Stimulated activated naive CD8-positive, alpha-beta T cell treated with anti-CD3 and anti-CD28 coated beads, Interleukin-15, Interleukin-2, amounts not matched to agents 100 U/mL and 50 U/mL, for 24 hours (primary cell): Measurements from ENCODE around the gene RASSF10.

Experiments
- ATAC-seq: fragments of 150-1000 bp; cut with Tn5 transposase; one replicate; pipeline ENCODE4 v1.10.0; 2021
- DNase-seq: peaks from one replicate; pipeline ENCODE4 v3.0.0; 2021

RASSF10 gene

DNA sequence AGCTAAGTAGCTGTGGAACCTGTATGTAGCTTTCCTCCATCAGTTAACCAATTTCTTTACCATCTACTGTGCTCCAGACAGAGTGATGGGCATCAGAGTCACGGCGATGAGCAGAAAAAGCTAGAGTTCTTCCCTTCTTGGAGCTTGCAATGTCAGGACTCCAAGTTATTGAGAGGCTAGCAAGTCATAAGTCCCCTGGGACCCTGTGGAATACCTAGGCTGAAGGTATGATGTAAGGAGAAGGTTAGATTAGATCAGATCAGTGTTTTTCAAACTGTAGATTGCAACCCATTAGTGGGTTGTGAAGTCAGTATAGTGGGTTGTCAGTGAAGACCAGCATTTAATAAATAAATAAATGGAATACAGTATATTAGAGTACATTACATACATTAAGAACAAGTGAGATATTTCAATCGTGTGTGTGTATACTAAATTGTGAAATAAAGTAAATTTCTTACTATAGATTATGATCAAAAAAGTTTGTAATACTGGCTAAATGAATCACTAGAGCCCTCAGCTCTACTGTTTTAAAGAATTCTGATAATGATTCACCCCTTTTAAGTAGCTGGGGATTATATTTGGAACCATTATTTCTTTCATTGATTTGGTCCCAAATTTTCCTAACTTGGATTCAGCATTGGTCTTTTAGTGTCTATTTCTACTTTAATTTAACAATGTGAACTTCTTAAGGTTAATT lies 52.3 kb downstream of the RASSF10 start:
- no peak for DNase-seq
- no peak for ATAC-seq
